Naive thymus-derived CD4-positive, alpha-beta T cell (primary cell): ENCODE data around the gene FAM149A. TPM values are rescaled to one million over a fixed set of nuclear protein-coding genes. Genes with fewer than 3 reads are reported as not detected.

Source experiments
- ATAC-seq: fragments of 150-1000 bp; cut with Tn5 transposase; 2 replicates; pipeline ENCODE4 v1.10.0; 2021; ENCODE audit warnings: mild to moderate bottlenecking, moderate library complexity
- CTCF ChIA-PET: fragments of 350-600 bp; sonication (Branson Sonifier 250); formaldehyde crosslinking; loops from one replicate; lab custom pipeline; 2021; ENCODE audit warnings: antibody characterized with exemption; lab: Charles Lee
- POLR2A ChIA-PET: fragments of 350-600 bp; sonication (Branson Sonifier 250); formaldehyde crosslinking; loops from one replicate; lab custom pipeline; 2021; ENCODE audit warnings: antibody characterized with exemption, inconsistent platforms; lab: Charles Lee
- DNase-seq, 9 donors: peaks; one replicate each; pipeline versions ENCODE4 v3.0.0 to v3.0.0-alpha.2; 2020 to 2022; ENCODE audit warnings: mixed read lengths in 1 of 9
- H3K27ac ChIP-seq: one replicate; pipeline ENCODE4 v1.7.0; 2013; ENCODE audit warnings: mild to moderate bottlenecking, low read depth, low read length, moderate library complexity
- H3K27me3 ChIP-seq, 2 donors: one replicate each; pipeline ENCODE4 v1.7.0; 2013; ENCODE audit warnings: low read length in 2 of 2, mild to moderate bottlenecking in 2 of 2, moderate library complexity in 2 of 2; ENCODE audit not compliant: control insufficient read depth in 2 of 2, insufficient read depth in 2 of 2
- H3K36me3 ChIP-seq, 3 experiments: 1 replicate in 2 of 3; 2 replicates in 1 of 3; pipeline ENCODE4 v1.7.0; 2013; ENCODE audit warnings: low read length in 3 of 3, mild to moderate bottlenecking in 3 of 3, moderate library complexity in 1 of 3; ENCODE audit not compliant: insufficient read depth in 3 of 3, control insufficient read depth in 2 of 3
- H3K4me1 ChIP-seq, 2 donors: one replicate each; pipeline ENCODE4 v1.7.0; 2013; ENCODE audit warnings: low read length in 2 of 2, mild to moderate bottlenecking in 2 of 2, moderate library complexity in 1 of 2; ENCODE audit not compliant: control insufficient read depth in 2 of 2, insufficient read depth in 2 of 2
- H3K4me3 ChIP-seq: 2 replicates; pipeline ENCODE4 v1.7.0; 2013; ENCODE audit warnings: mild to moderate bottlenecking, low read length
- H3K9me3 ChIP-seq, 3 experiments: 1 replicate in 2 of 3; 2 replicates in 1 of 3; pipeline ENCODE4 v1.7.0; 2013; ENCODE audit warnings: low read length in 3 of 3; ENCODE audit not compliant: control insufficient read depth in 2 of 3
- H3K27ac Mint-ChIP-seq, 9 donors: one replicate each; pipeline ENCODE4 v1.8.0; 2020 to 2022; ENCODE audit warnings: mixed read lengths in 9 of 9, mild to moderate bottlenecking in 8 of 9, moderate library complexity in 5 of 9, inconsistent platforms in 2 of 9
- H3K27me3 Mint-ChIP-seq, 5 donors: one replicate each; pipeline ENCODE4 v1.8.0; 2021 to 2022; ENCODE audit warnings: mixed read lengths in 5 of 5, mild to moderate bottlenecking in 1 of 5
- H3K36me3 Mint-ChIP-seq, 5 donors: one replicate each; pipeline ENCODE4 v1.8.0; 2020 to 2022; ENCODE audit warnings: mixed read lengths in 5 of 5, mild to moderate bottlenecking in 3 of 5, inconsistent platforms in 1 of 5
- H3K4me1 Mint-ChIP-seq, 7 donors: one replicate each; pipeline ENCODE4 v1.8.0; 2020 to 2022; ENCODE audit warnings: mixed read lengths in 7 of 7, mild to moderate bottlenecking in 3 of 7, inconsistent platforms in 1 of 7
- H3K4me3 Mint-ChIP-seq, 10 donors: one replicate each; pipeline ENCODE4 v1.8.0; 2020 to 2022; ENCODE audit warnings: mild to moderate bottlenecking in 10 of 10, mixed read lengths in 10 of 10, moderate library complexity in 6 of 10, inconsistent platforms in 2 of 10
- H3K9me3 Mint-ChIP-seq, 11 donors: one replicate each; pipeline ENCODE4 v1.8.0; 2020 to 2022; ENCODE audit warnings: mixed read lengths in 11 of 11, mild to moderate bottlenecking in 4 of 11, inconsistent platforms in 1 of 11, moderate library complexity in 1 of 11
- intact Hi-C, 2 donors: fragments of 100-400 bp; cut with micrococcal nuclease; formaldehyde crosslinking; loops; one replicate each; pipeline ENCODE4 v1.15.1; 2023
- polyA plus RNA-seq, 2 donors: library from polyadenylated mRNA; unstranded; fragments of 300-500 nt; fragmentation: Illumina TruSeq; gene quantifications; one replicate each; pipeline ENCODE4 v1.2.3, GENCODE V29; 2021
- total RNA-seq, 6 experiments: library from RNA in 5 of 6; stranded (reverse) in 5 of 6; gene quantifications; 1 replicate in 5 of 6; 2 replicates in 1 of 6; pipeline ENCODE4 v1.2.3 and lab custom pipeline; 2021 to 2026

FAM149A gene
- total and polyA plus RNA-seq, 7 experiments from 2014 or later: 0.44 to 2.0 (median 1.4) TPM; not detected in 2

- Histone ChIP-seq H3K27me3 (no peaks in the 10 kb centered on the region), H3K9me3 (no peaks in the 10 kb centered on the region), H3K4me3 (no peak overlapping the region), H3K36me3 (no peaks in the 10 kb centered on the region), H3K4me1 (no peaks in the 10 kb centered on the region), H3K27ac (no peak overlapping the region)
- H3K27me3 Mint-ChIP-seq: peaks cover 39 to 54% (median 41%) of the 10 kb centered on the region in 5 donors
- H3K4me3 Mint-ChIP-seq: peak overlapping the region in 3 of 10 donors; percentile 17 to 64 (median 50)
- intact Hi-C loops: no loop called here
- H3K27ac Mint-ChIP-seq: peak overlapping the region in 1 of 9 donors; percentile 8
- H3K9me3 Mint-ChIP-seq: peaks cover 0 to 6% (median 0%) of the 10 kb centered on the region in 11 donors
- peaks cover 0 to 8% (median 0%) of the 10 kb centered on the region in 5 donors for H3K36me3 Mint-ChIP-seq
- ATAC-seq (no peak), DNase-seq (no peak)
- ChIA-PET POLR2A (no interaction called here), CTCF (no interaction called here)
- H3K4me1 Mint-ChIP-seq: peaks cover 4 to 14% (median 6%) of the 10 kb centered on the region in 7 donors
Observed at GRCh38 chr4:186102931-186103330, 1.6 kb upstream of the FAM149A start.

- Mint-ChIP-seq H3K4me1 (peaks cover 4 to 14% (median 6%) of the 10 kb centered on the region in 7 donors), H3K36me3 (peaks cover 0 to 8% (median 0%) of the 10 kb centered on the region in 5 donors), H3K27me3 (peaks cover 45 to 59% (median 52%) of the 10 kb centered on the region in 5 donors), H3K4me3 (peak overlapping the region; percentile 70 to 93 (median 88)), H3K27ac (peak overlapping the region in 5 of 9 donors; percentile 52 to 74 (median 67)), H3K9me3 (peaks cover 0 to 6% (median 0%) of the 10 kb centered on the region in 11 donors)
- DNase-seq (peak in 4 of 9 donors; percentile 1 to 17 (median 11)), ATAC-seq (peak; percentile 44)
- POLR2A ChIA-PET: interaction anchor here (1.3 kb wide), 1 partner anchor 85 kb away, joined by 3 read pairs; no protein-coding TSS in a partner anchor
- no peaks in the 10 kb centered on the region for H3K36me3 ChIP-seq
- intact Hi-C loops: loop anchor here in 1 of 2 donors (2.0 kb wide), 1 partner anchor 36 kb away; the partner anchor contains the start of gene TLR3
- no peaks in the 10 kb centered on the region for H3K27me3 ChIP-seq
- peak overlapping the region; percentile 25 for H3K27ac ChIP-seq
- no peaks in the 10 kb centered on the region for H3K9me3 ChIP-seq
- CTCF ChIA-PET: no interaction called here
- H3K4me3 ChIP-seq: peak overlapping the region; percentile 4
- no peaks in the 10 kb centered on the region for H3K4me1 ChIP-seq
Observed at GRCh38 chr4:186104890-186105646, 564 bp downstream of the FAM149A start.

GRCh38 chr4:186105647-186106321 lies 1.3 kb downstream of the FAM149A start:
- Histone ChIP-seq H3K4me1 (no peaks in the 10 kb centered on the region), H3K4me3 (peak overlapping the region; percentile 4), H3K36me3 (no peaks in the 10 kb centered on the region), H3K9me3 (no peaks in the 10 kb centered on the region), H3K27ac (no peak overlapping the region), H3K27me3 (no peaks in the 10 kb centered on the region)
- POLR2A ChIA-PET: interaction anchor here (0.6 kb wide), 1 partner anchor 12 kb away, joined by 3 read pairs; no protein-coding TSS in a partner anchor
- peaks cover 4 to 14% (median 6%) of the 10 kb centered on the region in 7 donors for H3K4me1 Mint-ChIP-seq
- peaks cover 0 to 6% (median 0%) of the 10 kb centered on the region in 11 donors for H3K9me3 Mint-ChIP-seq
- CTCF ChIA-PET: no interaction called here
- DNase-seq: peak in 2 of 9 donors; percentile 10 to 12
- H3K4me3 Mint-ChIP-seq: peak overlapping the region; percentile 70 to 93 (median 88)
- peak; percentile 26 for ATAC-seq
- peaks cover 44 to 59% (median 53%) of the 10 kb centered on the region in 5 donors for H3K27me3 Mint-ChIP-seq
- intact Hi-C loops: loop anchor here in 1 of 2 donors (2.0 kb wide), 1 partner anchor 37 kb away; the partner anchor contains the start of gene TLR3
- peaks cover 0 to 8% (median 0%) of the 10 kb centered on the region in 5 donors for H3K36me3 Mint-ChIP-seq
- peak overlapping the region in 6 of 9 donors; percentile 24 to 74 (median 62) for H3K27ac Mint-ChIP-seq

GRCh38 chr4:186107947-186108346 lies 3.4 kb downstream of the FAM149A start:
- Mint-ChIP-seq H3K27ac (no peak overlapping the region), H3K27me3 (peaks cover 33 to 51% (median 48%) of the 10 kb centered on the region in 5 donors), H3K4me1 (peaks cover 4 to 14% (median 6%) of the 10 kb centered on the region in 7 donors), H3K36me3 (peaks cover 0 to 7% (median 0%) of the 10 kb centered on the region in 5 donors), H3K4me3 (no peak overlapping the region), H3K9me3 (peaks cover 0 to 6% (median 0%) of the 10 kb centered on the region in 11 donors)
- Histone ChIP-seq H3K9me3 (no peaks in the 10 kb centered on the region), H3K27ac (no peak overlapping the region), H3K27me3 (no peaks in the 10 kb centered on the region), H3K4me1 (no peaks in the 10 kb centered on the region), H3K4me3 (no peak overlapping the region), H3K36me3 (no peaks in the 10 kb centered on the region)
- POLR2A ChIA-PET: no interaction called here
- CTCF ChIA-PET: no interaction called here
- no peak for ATAC-seq
- intact Hi-C loops: no loop called here
- no peak for DNase-seq

GRCh38 chr4:186108391-186108790 lies 3.9 kb downstream of the FAM149A start:
- Histone ChIP-seq H3K4me1 (no peaks in the 10 kb centered on the region), H3K27ac (no peak overlapping the region), H3K27me3 (no peaks in the 10 kb centered on the region), H3K9me3 (no peaks in the 10 kb centered on the region), H3K4me3 (no peak overlapping the region), H3K36me3 (no peaks in the 10 kb centered on the region)
- ChIA-PET CTCF (no interaction called here), POLR2A (no interaction called here)
- Mint-ChIP-seq H3K9me3 (peaks cover 0 to 2% (median 0%) of the 10 kb centered on the region in 11 donors), H3K4me1 (peaks cover 4 to 14% (median 6%) of the 10 kb centered on the region in 7 donors), H3K27ac (no peak overlapping the region), H3K4me3 (no peak overlapping the region), H3K27me3 (peaks cover 29 to 46% (median 43%) of the 10 kb centered on the region in 5 donors), H3K36me3 (peaks cover 0 to 4% (median 0%) of the 10 kb centered on the region in 5 donors)
- DNase-seq (no peak), ATAC-seq (no peak)
- intact Hi-C loops: no loop called here

- no peak overlapping the region for H3K4me3 ChIP-seq
- Mint-ChIP-seq H3K9me3 (peaks cover 0 to 2% (median 0%) of the 10 kb centered on the region in 11 donors), H3K27ac (no peak overlapping the region), H3K27me3 (peaks cover 22 to 38% (median 35%) of the 10 kb centered on the region in 5 donors), H3K4me1 (peaks cover 1 to 12% (median 6%) of the 10 kb centered on the region in 7 donors), H3K36me3 (peaks cover 0 to 3% (median 0%) of the 10 kb centered on the region in 5 donors), H3K4me3 (no peak overlapping the region)
- DNase-seq (no peak), ATAC-seq (no peak)
- ChIA-PET CTCF (no interaction called here), POLR2A (no interaction called here)
- H3K36me3 ChIP-seq: no peaks in the 10 kb centered on the region
- H3K9me3 ChIP-seq: no peaks in the 10 kb centered on the region
- H3K4me1 ChIP-seq: no peaks in the 10 kb centered on the region
- intact Hi-C loops: no loop called here
- H3K27me3 ChIP-seq: no peaks in the 10 kb centered on the region
- H3K27ac ChIP-seq: no peak overlapping the region
Observed at GRCh38 chr4:186109245-186109644, 4.7 kb downstream of the FAM149A start.
